IMR-90 (cell line): ENCODE measurements around the gene APEX1. TPM values are rescaled to one million over a fixed set of nuclear protein-coding genes. Genes with fewer than 3 reads are reported as not detected.

ENCODE experiments used
- ATAC-seq: fragments of 200-7000 bp; cut with Tn5 transposase; 2 replicates; pipeline ENCODE4 v1.9.1; 2020; ENCODE audit warnings: low read depth, mild to moderate bottlenecking, moderate library complexity
- BruUV-seq: library from RNA; stranded (reverse); fragments of 400-500 nt; replicated peaks from 2 replicates; lab custom pipeline; 2021; lab: Mats Ljungman, UMichigan
- CTCF ChIA-PET: fragments of 300-600 bp; formaldehyde crosslinking; extraction: SDS; loops from one replicate; lab custom pipeline; 2021; ENCODE audit warnings: antibody characterized with exemption; lab: Yijun Ruan, JAX
- POLR2A ChIA-PET: fragments of 300-600 bp; sonication (Branson Sonifier 250); formaldehyde crosslinking; loops from one replicate; lab custom pipeline; 2022; ENCODE audit warnings: antibody characterized with exemption; ENCODE audit not compliant: unreplicated experiment; lab: Charles Lee
- DNase-seq: peaks from one replicate; pipeline ENCODE4 v3.0.0; 2013
- H2AFZ ChIP-seq: replicated peaks from 2 replicates; pipeline ENCODE3; 2013; ENCODE audit warnings: low read length, mild to moderate bottlenecking; ENCODE audit not compliant: poor library complexity
- H2AK5ac ChIP-seq: 2 replicates; pipeline ENCODE4 v1.6.1; 2013; ENCODE audit warnings: low read depth, low read length, inconsistent platforms
- H2AK9ac ChIP-seq: replicated peaks from 2 replicates; pipeline ENCODE3; 2013; ENCODE audit warnings: mild to moderate bottlenecking, low read depth, low read length, moderate library complexity; ENCODE audit not compliant: poor library complexity
- H2BK120ac ChIP-seq: 2 replicates; pipeline ENCODE4 v1.6.1; 2013; ENCODE audit warnings: low read depth, low read length, inconsistent platforms
- H2BK15ac ChIP-seq: 3 replicates; pipeline ENCODE4 v1.6.1; 2013; ENCODE audit warnings: low read depth, low read length, inconsistent platforms
- H2BK20ac ChIP-seq: 2 replicates; pipeline ENCODE4 v1.6.1; 2013; ENCODE audit warnings: low read depth, mild to moderate bottlenecking, inconsistent platforms, low read length, moderate library complexity
- H2BK5ac ChIP-seq: 2 replicates; pipeline ENCODE4 v1.6.1; 2013; ENCODE audit warnings: mild to moderate bottlenecking, low read depth, low read length, inconsistent platforms; ENCODE audit not compliant: poor library complexity, severe bottlenecking
- H3K14ac ChIP-seq: replicated peaks from 2 replicates; pipeline ENCODE4 v1.6.1; 2013; ENCODE audit warnings: low read depth, low read length, inconsistent platforms
- H3K18ac ChIP-seq: 2 replicates; pipeline ENCODE4 v1.6.1; 2013; ENCODE audit warnings: low read depth, low read length, control low read depth
- H3K23ac ChIP-seq: 2 replicates; pipeline ENCODE4 v1.6.1; 2013; ENCODE audit warnings: low read depth, low read length, inconsistent platforms
- H3K27ac ChIP-seq: 2 replicates; pipeline ENCODE4 v1.5.1; 2013; ENCODE audit warnings: mild to moderate bottlenecking, control low read depth, low read length; ENCODE audit not compliant: insufficient read depth
- H3K27me3 ChIP-seq: 2 replicates; pipeline ENCODE4 v1.6.1; 2013; ENCODE audit warnings: low read length; ENCODE audit not compliant: control insufficient read depth, insufficient read depth
- H3K36me3 ChIP-seq: 2 replicates; pipeline ENCODE4 v1.6.1; 2013; ENCODE audit warnings: low read length, mixed read lengths; ENCODE audit not compliant: control insufficient read depth, insufficient read depth
- H3K4ac ChIP-seq: 2 replicates; pipeline ENCODE4 v1.6.1; 2013; ENCODE audit warnings: low read depth, low read length, inconsistent platforms
- H3K4me1 ChIP-seq: 2 replicates; pipeline ENCODE4 v1.6.1; 2013; ENCODE audit warnings: low read length, mixed read lengths; ENCODE audit not compliant: control insufficient read depth, insufficient read depth
- H3K4me2 ChIP-seq: 2 replicates; pipeline ENCODE4 v1.6.1; 2013; ENCODE audit warnings: low read depth, mild to moderate bottlenecking, control low read depth, low read length, moderate library complexity
- H3K4me3 ChIP-seq: 2 replicates; pipeline ENCODE4 v1.5.1; 2013; ENCODE audit warnings: low read depth, mild to moderate bottlenecking, control low read depth, low read length, moderate library complexity; ENCODE audit not compliant: insufficient read depth
- H3K56ac ChIP-seq: 2 replicates; pipeline ENCODE4 v1.6.1; 2013; ENCODE audit warnings: low read length, inconsistent platforms; ENCODE audit not compliant: insufficient read depth; ENCODE audit errors: extremely low read depth
- H3K79me1 ChIP-seq, 2 experiments: 2 replicates each; pipeline ENCODE4 v1.6.1; 2013; ENCODE audit warnings: low read length in 2 of 2, inconsistent platforms in 1 of 2, low read depth in 1 of 2
- H3K9ac ChIP-seq: 2 replicates; pipeline ENCODE4 v1.6.1; 2013; ENCODE audit warnings: low read depth, low read length, control low read depth
- H3K9me1 ChIP-seq: 2 replicates; pipeline ENCODE4 v1.6.1; 2013; ENCODE audit warnings: low read length, inconsistent platforms; ENCODE audit not compliant: insufficient read depth
- H3K9me3 ChIP-seq: 2 replicates; pipeline ENCODE4 v1.6.1; 2013; ENCODE audit warnings: low read length; ENCODE audit not compliant: control insufficient read depth, insufficient read depth
- H4K20me1 ChIP-seq: 2 replicates; pipeline ENCODE4 v1.6.1; 2013; ENCODE audit warnings: low read length, inconsistent platforms; ENCODE audit not compliant: insufficient read depth
- H4K5ac ChIP-seq: 2 replicates; pipeline ENCODE4 v1.6.1; 2013; ENCODE audit warnings: mild to moderate bottlenecking, low read depth, low read length, control low read depth
- H4K8ac ChIP-seq, 2 experiments: 2 replicates each; pipeline ENCODE4 v1.6.1; 2013; ENCODE audit warnings: low read depth in 2 of 2, low read length in 2 of 2, control low read depth in 1 of 2, inconsistent platforms in 1 of 2
- H4K91ac ChIP-seq: 2 replicates; pipeline ENCODE4 v1.6.1; 2013; ENCODE audit warnings: low read depth, low read length, inconsistent platforms; ENCODE audit not compliant: insufficient read depth
- CHD1 ChIP-seq: IDR thresholded peaks from 2 replicates; pipeline ENCODE4 v1.6.1; 2012; ENCODE audit warnings: low read depth, low read length, improper control_type of control experiment
- ELK1 ChIP-seq: fragments of 150-350 bp; IDR thresholded peaks from 2 replicates; pipeline ENCODE4 v1.6.1; 2016; ENCODE audit warnings: low read depth, mild to moderate bottlenecking, low read length, moderate library complexity, borderline replicate concordance
- MAFK ChIP-seq: IDR thresholded peaks from 2 replicates; pipeline ENCODE4 v1.6.1; 2012; ENCODE audit warnings: low read depth, low read length, improper control_type of control experiment
- MAZ ChIP-seq: IDR thresholded peaks from 2 replicates; pipeline ENCODE4 v1.6.1; 2012; ENCODE audit warnings: low read depth, mild to moderate bottlenecking, low read length, improper control_type of control experiment, moderate library complexity, borderline replicate concordance
- NFE2L2 ChIP-seq: fragments of 150-350 bp; IDR thresholded peaks from 2 replicates; pipeline ENCODE4 v1.6.1; 2016; ENCODE audit warnings: low read depth, mild to moderate bottlenecking, low read length
- POLR2A ChIP-seq: IDR thresholded peaks from 2 replicates; pipeline ENCODE4 v1.6.1; 2012; ENCODE audit warnings: mild to moderate bottlenecking, low read depth, low read length
- RAD21 ChIP-seq: IDR thresholded peaks from 2 replicates; pipeline ENCODE4 v1.6.1; 2012; ENCODE audit warnings: low read length, improper control_type of control experiment
- WGBS, 2 experiments: methylation state at CpG; one replicate each; pipeline versions ENCODE4 v1.1.5 to v1.1.7; 2013; ENCODE audit warnings: missing lambda C conversion rate in 2 of 2; ENCODE audit not compliant: insufficient read length in 1 of 2; ENCODE audit errors: extremely low coverage in 2 of 2; 5-methylcytosine and 5-hydroxymethylcytosine counted together
- dilution Hi-C: fragments of 300-500 bp; cut with HindIII; formaldehyde crosslinking; loops from one replicate; pipeline ENCODE4 v1.14.3; 2018; ENCODE audit warnings: low sequenced_read_pairs; ENCODE audit not compliant: unreplicated experiment
- in situ Hi-C: fragments of 300-500 bp; cut with MboI; formaldehyde crosslinking; loops from 3 replicates; pipeline ENCODE4 v1.14.3; 2019; ENCODE audit warnings: low sequenced_read_pairs, inconsistent platforms, mixed read lengths
- intact Hi-C: fragments of 100-400 bp; cut with micrococcal nuclease; formaldehyde crosslinking; loops from 2 replicates; pipeline ENCODE4 v1.10.0; 2022
- polyA plus RNA-seq, 3 experiments: library from polyadenylated mRNA; depleted of rRNA; stranded (reverse); fragments of >200 nt; gene quantifications; 2 replicates each; pipeline ENCODE4 v1.2.3, GENCODE V29; 2012; ENCODE audit warnings: low replicate concordance in 1 of 3
- total RNA-seq: library from RNA; depleted of rRNA; stranded (reverse); fragments of >200 nt; gene quantifications from 2 replicates; pipeline ENCODE4 v1.2.3, GENCODE V29; 2012

APEX1 gene
- total and polyA plus RNA-seq, 2 of the 4 experiments (the other 2 are of a cell fraction) = 125 to 241 TPM

GRCh38 chr14:20436363-20436755 lies 18.7 kb upstream of the APEX1 start (continued):
- TF ChIP-seq MAFK (no peak), NFE2L2 (no peak), RAD21 (no peak)

- ChIA-PET CTCF (no interaction called here), POLR2A (no interaction called here)
- no peak overlapping the region for H3K56ac ChIP-seq
- no peaks in the 10 kb centered on the region for H4K20me1 ChIP-seq
- H3K4me2 ChIP-seq = no peak overlapping the region
- ATAC-seq (no peak), DNase-seq (no peak)
- no peak for TF ChIP-seq MAZ
- no peak for TF ChIP-seq CHD1
- TF ChIP-seq ELK1 = no peak
- no peak for TF ChIP-seq POLR2A
- no peak for TF ChIP-seq NFE2L2
- dilution Hi-C loops = no loop called here
- H3K9me3 ChIP-seq = no peaks in the 10 kb centered on the region
- H3K27me3 ChIP-seq = peaks cover 8% of the 10 kb centered on the region; the same call in 1 of the 2 replicates
- H3K4ac ChIP-seq = no peak overlapping the region
- no TSS peak for BruUV-seq
- intact Hi-C loops = no loop called here
- H4K8ac ChIP-seq = no peak overlapping the region
- H3K9ac ChIP-seq = no peak overlapping the region
- H3K18ac ChIP-seq = no peak overlapping the region
- in situ Hi-C loops = no loop called here
- no peak overlapping the region for H2BK120ac ChIP-seq
- H2BK20ac ChIP-seq = no peak overlapping the region
- no peaks in the 10 kb centered on the region for H3K9me1 ChIP-seq
- no peak overlapping the region for H3K14ac ChIP-seq
- H3K4me3 ChIP-seq = no peak overlapping the region
- H2AK5ac ChIP-seq = no peak overlapping the region
- peaks cover 2% of the 10 kb centered on the region; the same call in 1 of the 2 replicates for H3K4me1 ChIP-seq
- no peak overlapping the region for H3K23ac ChIP-seq
- no peaks in the 10 kb centered on the region for H3K36me3 ChIP-seq
- no peak overlapping the region for H2AFZ ChIP-seq
- no peaks in the 10 kb centered on the region for H3K79me1 ChIP-seq
- no peak overlapping the region for H2AK9ac ChIP-seq
- no peak overlapping the region for H2BK5ac ChIP-seq
- no CpG with 5 or more reads among the region's 7 CpGs for WGBS, 2 experiments
- no peak overlapping the region for H2BK15ac ChIP-seq
- H4K5ac ChIP-seq = no peak overlapping the region
- no peak overlapping the region for H3K27ac ChIP-seq
- no peak overlapping the region for H4K91ac ChIP-seq
Observed at GRCh38 chr14:20438664-20439063, 16.4 kb upstream of the APEX1 start.
